GM04503 (cell line): Measurements from ENCODE around the gene MMRN1.

Experiments used
- DNase-seq: peaks from one replicate; pipeline ENCODE4 v3.0.0-alpha.2; 2012; ENCODE audit warnings: low read depth

Gene MMRN1

DNA sequence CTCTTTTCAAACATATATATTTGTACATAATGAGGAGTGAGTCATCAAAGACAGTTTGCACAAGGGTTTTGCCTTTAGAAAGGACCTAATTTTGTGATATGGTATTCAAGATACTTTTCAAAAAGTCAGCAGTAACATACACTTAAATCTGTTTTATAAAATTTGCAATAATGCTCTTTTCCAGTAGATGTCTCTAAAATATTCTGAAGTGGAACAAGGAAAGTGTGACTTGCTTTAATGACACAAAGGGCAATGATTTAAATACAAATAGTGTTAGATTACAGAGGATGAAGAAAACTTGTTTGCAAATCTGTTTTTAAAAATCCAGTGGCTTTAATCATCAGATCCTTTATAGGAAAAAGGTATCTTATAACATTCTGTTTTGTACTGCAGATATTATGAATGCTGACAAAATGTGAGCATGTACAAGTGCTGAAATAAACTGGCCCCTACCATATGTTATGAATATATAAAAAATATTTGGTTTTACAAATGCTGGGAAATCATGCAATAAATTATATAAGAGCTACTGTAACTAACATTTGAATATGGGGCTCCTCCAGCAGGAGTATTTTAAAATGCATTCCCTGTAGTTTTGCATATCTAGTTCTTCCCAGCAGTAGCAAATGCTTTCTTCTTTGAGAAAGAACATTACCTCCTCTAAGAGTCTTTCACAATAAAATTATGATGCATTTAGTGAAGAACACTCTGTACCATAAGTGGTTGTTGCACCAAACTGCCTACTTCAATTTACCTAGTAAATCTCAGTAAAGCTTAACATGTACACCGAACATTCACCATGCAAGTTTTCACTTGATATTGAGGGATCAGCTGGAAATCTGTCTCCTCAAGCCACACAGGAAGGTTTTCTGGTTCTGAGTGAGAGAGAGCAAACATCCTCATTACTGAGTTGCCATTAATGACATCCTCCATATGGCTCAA is 20.2 kb downstream of the MMRN1 start:
- no peak for DNase-seq

DNA sequence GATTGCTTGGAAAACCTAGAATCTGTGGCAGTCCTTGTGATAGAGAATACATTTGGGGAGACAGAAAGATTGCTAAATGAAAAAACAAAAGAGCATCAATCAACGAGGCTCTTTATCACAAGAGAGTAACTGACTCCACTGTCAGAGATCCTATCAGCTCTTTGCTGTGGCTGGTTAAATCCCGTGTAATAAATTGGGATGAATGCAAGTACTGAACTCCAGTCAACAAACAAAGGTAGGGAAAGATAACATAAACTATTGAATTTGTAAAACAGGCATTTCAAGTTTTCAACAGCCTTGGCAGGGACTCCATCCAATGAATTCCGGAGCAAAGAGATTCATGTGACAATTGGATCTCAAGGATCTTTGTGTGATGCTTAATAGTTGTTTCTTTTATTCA is 21.3 kb downstream of the MMRN1 start:
- DNase-seq, result no peak

DNA sequence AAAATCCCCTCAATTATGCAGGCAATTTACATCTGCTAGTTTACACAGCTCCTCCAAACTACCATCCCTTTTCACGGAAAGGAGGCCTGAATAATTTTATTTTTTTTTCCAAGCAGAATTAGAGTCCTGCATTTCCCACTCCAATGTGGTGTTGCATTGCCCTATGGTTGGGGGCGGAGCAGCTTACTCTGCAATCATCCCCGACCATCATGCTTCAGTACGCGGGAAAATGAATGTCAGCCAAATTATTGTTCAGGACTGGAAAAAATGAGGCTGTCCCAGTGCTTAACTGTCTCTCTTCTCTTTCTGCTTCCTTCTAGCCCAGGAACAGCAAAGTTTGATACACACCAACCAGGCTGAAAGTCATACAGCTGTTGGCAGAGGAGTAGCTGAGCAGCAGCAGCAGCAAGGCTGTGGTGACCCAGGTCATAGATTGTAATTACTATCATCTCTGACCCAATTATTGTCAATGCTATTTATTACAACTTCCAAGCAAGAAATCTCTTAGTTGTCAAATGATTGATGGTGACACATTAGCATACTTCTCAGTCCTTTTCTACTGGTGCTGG is 28.3 kb downstream of the MMRN1 start:
- DNase-seq, result no peak

DNA sequence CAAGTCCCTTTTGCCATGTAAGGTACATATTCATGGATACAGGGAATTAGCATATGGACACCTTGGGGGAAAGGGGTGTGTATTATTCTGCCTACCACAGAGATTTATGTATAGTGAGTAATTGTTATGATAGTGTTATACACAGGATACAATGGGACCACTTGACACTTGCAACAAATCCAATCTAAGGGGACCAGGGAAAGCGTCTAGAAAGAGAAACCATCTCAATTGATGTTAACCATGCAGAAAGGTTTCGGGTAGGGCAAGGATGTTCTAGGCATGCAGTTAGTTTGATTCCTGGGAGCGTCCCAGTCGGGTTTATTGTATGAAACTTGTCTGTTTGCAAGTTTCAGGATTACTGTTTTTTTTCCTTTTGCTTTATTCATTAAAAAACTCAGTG is 34.2 kb downstream of the MMRN1 start:
- no peak for DNase-seq

DNA sequence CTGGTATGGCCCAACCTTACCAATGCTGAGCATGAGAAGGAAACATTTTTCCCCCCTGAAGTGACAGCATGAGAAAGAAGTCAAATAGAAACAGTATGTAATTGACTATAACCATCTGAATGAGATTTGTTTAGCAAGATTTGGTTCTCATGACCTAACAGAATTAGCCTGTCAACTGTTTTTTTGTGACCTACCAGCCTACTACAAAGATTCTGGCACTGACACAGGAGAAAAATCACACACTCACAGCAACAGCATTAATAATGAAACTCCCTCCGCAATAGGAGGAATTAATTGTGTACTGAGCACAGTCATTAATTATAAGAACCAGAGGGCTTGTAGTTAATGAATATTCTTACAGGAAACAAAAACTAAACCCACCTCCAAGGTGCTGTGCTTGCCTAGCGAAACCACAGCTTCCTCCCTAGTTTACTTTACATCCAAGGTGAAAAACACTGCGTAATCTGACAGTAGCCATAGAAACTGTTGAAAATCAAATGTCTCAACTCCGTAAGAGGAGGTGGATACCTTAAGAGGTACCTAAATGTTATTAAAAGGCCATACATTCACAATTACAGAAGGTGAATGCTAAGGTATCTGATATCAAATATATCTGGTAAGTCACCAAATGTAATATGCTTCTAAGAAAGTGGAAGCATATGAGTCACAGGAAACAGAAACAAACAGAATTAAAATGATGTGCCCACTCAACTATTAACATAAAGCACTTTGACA is 34.9 kb downstream of the MMRN1 start:
- no peak for DNase-seq

DNA sequence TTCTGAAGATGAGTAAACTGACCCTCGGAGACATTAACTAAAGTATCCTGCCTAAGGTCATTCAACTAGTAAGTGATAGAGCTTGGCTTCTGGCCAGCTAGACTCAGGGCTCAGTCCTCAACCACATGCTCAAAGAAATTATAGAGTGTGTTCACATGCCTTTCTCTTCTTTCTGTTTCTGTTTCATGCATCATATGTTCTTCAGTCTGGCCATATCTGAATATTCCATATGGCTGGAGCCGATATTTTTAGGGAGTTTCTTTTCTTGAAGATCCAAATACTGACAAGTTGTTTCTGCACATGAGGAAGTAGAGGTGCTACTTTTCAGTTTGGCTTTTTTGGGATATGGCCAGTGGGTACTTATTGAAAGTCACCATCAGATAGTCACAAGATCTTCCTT is 44.9 kb downstream of the MMRN1 start:
- no peak for DNase-seq

DNA sequence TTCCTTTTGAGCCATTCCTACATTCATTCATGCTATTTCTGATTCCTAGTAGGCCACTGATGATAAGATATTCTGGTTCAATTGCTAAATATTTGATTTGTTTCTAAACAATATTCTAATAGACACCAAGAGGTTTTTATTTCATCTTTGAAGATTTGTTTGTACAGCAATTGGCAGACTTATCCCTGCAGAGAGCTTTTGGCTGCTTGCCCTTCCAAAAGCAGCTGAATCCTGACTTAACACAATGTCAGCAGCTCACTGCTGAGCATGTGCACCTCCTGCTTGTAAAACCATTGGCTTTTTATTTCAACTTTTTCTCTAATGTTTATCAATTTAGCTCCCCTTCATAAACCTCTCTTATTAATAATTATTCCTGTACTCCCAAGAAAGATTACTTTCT is 45.3 kb downstream of the MMRN1 start:
- DNase-seq, result no peak

DNA sequence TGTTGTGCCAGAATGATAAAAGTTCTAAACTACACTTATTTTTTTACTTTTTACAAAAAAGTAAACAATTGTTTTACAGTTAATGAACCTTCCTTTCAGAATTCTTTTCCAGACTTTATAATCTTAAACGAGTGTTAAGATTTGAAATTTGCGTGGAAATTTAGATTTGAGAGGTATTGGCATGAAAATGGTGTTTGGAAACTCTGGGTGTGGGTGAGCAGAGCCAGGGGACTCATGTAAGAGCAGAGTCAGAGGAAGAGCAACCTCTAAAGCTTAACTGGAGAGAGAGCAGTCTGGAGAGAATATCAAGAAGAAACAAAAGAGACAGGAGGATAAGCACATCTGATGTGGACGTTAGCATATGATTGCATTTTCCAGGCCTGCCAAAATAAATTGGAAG is 48.2 kb downstream of the MMRN1 start:
- no peak for DNase-seq

DNA sequence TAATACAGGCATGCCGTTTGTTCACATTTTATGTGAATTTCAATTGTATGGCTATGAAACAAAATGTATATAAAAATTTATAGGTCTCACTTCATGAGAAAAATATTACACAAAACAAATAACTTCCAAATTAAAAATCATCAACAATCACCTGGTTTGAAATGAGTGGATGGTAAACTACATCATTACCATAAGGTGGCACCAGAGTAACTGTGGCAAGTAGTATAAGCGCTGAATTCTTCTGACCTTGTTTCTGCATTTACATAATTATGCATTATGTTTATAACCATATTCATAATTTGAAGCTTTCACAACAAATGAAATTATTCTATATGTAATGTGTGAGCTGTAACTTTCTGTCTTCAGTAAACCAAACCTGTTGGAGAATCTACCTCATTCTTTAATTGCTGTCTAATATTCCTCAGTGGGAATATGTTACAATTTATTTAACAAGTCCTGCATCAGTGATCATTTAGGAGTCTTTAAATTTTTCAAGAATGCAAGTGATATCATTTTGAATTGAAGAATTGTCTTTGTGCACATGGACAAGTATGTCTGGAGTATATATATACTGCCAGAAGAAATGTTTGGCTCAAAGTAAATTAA is 55.2 kb downstream of the MMRN1 start:
- DNase-seq, result no peak

DNA sequence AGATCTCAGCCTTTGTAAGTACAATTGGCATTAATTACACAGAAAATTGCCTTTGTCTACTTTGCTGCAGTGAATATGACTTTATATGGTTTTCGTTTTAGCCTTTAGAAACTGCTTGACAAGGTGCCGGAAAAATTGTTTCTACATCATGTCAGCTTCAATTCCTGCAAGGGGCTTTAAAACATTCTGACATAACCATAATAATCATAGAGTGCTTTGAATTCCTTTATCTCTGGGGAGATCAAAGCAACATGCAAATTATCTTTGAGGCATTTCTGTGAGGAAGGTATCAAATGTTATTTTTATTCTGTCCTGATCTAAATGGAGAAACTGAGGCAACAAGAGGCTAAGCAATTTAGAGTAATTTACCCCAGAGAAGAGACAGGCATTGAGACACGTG is 57.8 kb downstream of the MMRN1 start:
- no peak for DNase-seq

DNA sequence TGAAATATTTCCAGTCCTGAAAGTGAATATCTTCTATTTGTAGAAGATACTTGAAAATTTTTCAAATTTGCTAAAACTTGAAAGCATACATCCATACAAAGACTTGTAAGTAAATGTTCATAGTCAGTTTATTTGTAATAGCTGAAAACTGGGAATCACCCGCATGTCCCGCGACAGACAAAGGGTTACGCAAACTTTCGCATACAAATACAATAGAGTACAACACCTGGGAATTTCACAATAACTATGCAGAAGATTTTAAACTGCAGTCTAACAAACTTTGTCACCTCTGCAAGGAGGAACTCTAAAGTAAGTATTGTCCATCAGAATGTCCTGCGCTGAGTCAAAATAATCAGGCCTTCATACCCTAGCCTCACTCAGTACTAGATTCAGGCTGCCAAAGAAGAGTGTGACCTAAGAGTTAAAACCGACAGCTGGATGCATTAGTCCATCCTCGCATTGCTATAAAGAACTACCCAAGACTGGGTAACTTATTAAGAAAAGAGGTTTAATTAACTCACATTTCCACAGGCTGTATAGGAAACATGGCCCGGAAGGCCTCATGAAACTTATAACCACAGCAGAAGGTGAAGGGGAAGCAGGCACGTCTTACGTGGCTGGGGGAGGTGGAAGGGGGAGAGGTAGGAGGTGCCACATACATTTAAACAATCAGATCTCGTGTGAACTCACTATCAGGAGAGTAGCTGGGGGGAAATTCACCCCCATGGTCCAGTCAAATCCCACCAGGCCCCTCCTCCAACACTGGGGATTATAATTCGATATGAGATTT is 60.4 kb downstream of the MMRN1 start:
- DNase-seq, result no peak

DNA sequence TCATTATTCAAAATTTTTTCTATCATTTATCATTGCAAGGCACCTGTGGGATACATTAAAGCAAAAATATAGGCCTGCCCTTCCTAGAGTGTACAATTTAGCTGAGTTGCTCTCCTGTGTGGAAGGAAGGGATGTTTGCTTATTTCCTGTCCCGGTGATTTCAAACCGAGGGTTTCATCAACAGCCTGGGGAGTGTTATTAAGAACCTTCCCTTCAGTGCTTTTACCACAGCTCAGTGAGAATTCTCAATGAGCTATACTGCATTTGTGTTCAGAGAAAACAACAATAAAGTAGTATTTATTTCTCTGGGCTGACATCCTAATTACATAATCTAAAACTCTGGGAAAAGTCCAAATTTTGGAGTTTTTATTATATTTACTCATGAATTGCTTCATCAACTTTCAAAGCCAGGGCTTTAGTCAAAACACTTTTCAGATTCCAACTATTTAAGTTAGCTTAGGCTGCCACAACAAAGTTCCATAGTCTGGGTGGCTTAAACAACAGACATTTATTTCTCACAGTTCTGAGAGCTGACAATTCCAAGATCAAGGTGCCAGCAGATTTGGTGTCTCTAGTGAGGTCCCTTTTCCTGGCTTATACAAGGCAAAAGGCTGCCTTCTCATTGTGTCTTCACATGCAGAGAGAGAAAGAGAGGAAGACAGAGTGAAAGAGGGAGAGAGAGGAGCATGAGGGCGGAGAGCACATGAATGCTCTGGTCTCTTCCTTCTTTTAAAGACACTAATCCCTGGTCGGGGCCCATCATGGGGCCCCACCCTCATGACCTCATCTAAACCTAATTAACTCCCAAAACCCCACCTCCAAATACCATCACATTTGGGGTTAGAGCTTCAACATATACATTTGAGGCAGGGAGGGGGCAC is 62.6 kb downstream of the MMRN1 start:
- no peak for DNase-seq

DNA sequence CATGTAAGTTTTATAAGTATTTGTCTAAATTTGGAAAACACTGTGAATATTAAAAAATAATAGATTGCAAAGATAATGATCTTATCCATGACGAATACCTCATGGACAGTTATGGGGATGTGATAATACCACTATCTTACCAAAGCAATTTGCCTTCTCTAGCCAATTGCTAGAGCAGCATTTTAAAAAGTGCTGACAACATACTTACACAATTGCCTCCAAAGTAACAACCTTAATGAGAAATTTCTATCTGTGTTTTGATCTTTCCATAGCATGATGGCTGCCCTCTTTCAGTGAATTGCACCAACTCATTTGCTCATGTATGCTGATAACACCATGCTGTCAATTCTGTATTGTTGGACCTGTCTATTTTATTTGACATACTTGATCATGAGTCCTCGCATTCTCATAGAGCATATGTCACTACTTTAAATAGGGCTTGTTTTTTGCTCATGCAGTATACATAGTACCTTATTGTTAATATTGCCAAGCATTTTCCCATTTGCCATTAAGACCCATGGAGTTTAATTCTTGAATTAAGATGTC is 87.2 kb downstream of the MMRN1 start:
- DNase-seq, result no peak

DNA sequence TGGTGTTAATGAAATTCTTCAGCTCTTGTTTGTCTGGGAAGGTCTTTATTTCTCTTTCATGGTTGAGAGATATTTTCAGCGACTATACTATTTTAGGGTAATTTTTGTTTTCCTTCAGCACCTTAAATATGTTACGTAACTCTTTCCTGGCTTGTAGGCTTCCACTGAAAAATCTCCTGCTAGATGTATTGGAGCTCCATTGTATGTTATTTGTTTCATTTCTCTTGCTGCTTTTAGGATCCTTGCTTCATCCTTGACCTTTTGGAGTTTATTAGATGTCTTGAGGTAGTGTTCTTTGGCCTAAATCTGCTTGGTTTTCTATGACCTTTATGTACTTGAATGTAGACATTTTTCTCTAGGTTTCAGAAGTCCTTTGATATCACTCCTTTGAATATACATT is 93.6 kb downstream of the MMRN1 start:
- DNase-seq, result no peak

DNA sequence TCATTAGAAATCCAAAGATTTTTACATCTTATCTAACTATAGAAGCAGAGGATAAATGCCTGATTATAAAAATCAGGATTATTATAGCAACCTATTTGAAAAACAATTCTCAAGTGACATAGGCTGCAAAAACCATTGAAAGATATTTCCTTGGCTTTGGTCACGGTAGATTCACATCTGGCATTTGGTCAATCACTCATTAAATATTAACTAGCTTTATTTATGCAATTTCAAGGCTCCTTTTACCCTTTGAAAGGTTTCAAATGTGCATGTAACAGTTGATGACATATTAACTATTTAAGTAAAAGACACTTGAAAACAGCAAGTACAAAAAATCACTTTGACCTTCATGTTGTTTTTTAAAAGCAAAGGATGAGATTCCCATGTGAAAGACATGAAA is 98.1 kb downstream of the MMRN1 start:
- no peak for DNase-seq

DNA sequence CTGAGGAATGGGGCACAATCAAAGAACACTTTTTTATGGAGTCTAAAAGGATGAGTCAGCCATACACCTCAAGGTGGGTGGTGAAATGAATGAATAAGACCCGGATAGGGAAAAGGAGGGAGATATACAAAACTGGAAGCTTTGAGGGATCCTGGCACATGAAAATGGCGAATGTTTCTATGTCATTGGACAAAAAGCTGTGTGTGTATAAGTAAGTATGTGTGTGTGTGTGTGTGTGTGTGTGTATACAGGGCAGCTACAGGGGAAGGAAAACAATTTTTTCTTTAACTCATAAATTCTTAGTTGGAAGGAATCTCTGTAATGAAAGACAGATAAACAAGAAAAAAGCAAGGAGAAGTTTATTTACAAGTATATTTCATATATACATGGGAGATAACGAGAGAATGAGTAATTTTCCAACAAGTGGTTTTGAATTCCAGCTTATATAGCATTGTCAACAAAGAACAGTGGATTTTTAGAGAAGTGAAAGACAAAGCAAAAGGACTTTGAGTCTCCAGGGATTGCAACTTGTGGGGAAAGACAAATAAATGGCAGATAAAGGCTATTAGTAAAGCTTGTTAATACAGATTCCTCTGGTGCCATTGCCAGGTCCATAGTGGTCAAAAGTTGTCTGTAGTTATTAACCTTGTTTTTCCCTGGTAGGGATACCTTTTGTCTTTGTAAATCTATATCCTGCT is 99.7 kb downstream of the MMRN1 start:
- DNase-seq, result no peak

DNA sequence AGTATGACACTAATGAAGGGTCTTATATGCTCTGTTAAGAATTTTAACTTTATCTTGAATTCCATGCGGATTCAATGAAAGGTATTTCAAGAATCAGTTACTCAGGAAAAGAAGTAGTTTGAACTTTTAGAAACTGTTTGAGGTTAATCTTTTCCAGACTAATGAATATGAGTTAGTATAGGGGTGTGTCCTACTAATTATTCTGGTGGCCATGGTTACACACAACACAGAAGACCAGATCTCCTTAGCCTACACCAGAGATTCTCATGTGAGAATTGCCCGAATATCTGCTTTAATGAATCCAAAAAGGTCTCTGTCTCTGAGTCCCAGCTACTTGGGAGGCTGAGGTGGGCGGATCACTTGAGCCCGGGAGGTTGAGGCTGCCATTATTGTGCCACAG is 100.4 kb downstream of the MMRN1 start:
- DNase-seq, result no peak

DNA sequence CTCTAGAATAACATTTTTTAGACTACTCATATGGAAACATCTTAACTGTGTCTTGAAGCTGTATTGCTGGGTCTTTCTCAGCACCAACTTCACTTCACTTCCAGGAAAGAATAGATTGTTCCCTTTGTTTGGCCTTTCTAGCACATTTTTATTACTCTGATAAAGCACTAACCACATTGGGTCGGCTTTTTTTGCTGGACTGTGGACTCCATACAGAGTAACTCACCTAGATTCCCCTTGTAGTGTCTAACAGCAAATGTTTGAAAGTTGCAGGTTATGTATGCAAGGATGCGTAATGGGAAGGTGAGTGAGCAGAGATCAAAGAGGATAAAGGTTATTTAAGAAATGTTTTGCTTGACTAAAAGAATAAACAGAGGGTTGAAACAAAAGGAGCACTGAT is 101.2 kb downstream of the MMRN1 start:
- DNase-seq, result no peak

DNA sequence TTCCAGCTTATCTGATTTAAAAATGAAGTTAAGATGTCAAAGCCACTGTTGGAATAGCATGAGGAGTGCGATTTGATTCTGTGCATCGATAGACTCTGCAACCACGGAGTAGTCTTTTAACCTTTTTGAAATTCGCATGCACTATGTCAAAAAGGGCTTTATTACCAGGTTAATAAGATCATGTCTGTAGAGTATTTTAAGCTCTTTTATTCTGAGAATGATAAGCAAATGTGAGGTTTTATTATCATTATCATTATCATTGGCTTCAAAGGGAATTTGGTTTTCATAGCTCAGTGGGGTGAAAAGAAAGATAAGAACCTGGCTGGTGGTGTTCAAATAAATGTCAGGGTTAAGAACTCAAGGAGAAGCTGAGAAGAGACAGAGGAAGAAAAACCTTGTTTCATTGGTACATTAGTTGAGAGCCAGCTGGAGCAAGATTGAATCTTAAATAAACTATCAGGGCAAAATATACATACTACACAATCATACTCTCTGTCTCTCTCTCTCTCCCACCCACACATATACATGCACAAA is 102.6 kb downstream of the MMRN1 start:
- no peak for DNase-seq
